Putamen (tissue), 1 donor: ENCODE data around the gene C1orf21.

ENCODE experiments used
- DNase-seq: peaks from one replicate; pipeline ENCODE4 v3.0.0-alpha.2; 2016; ENCODE audit warnings: low spot score

C1orf21 gene

GRCh38 chr1:184555665-184556641 is 169.1 kb downstream of the C1orf21 start:
- no peak for DNase-seq

GRCh38 chr1:184556665-184557064 is 169.8 kb downstream of the C1orf21 start:
- DNase-seq = no peak

GRCh38 chr1:184557423-184558347 is 170.9 kb downstream of the C1orf21 start:
- DNase-seq = no peak

DNA sequence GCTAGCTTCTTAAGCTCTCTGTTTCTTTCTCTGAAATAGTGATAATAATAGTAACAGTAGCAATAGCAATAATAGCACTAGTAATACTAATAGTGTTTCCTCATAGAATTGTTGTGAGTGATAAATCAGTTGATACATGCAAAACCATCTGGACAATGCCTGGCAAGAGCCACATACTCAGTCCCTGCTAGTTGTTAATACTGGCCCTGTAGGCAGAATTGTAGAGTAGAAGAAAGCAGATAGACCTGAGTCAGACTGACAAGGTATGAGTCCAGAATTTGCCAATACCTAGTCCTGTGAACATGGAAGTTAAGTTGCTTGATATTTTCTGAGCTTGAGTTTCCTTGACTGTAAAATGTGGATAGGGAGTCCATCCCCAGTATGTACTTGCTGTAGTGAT is 171.9 kb downstream of the C1orf21 start:
- no peak for DNase-seq

GRCh38 chr1:184559117-184559713 is 172.4 kb downstream of the C1orf21 start:
- no peak for DNase-seq

- no peak for DNase-seq
Observed at GRCh38 chr1:184562806-184563205, 176.0 kb downstream of the C1orf21 start.

- no peak for DNase-seq
Observed at GRCh38 chr1:184563308-184563707, 176.5 kb downstream of the C1orf21 start.

GRCh38 chr1:184567009-184567408 is 180.2 kb downstream of the C1orf21 start:
- DNase-seq = no peak

DNA sequence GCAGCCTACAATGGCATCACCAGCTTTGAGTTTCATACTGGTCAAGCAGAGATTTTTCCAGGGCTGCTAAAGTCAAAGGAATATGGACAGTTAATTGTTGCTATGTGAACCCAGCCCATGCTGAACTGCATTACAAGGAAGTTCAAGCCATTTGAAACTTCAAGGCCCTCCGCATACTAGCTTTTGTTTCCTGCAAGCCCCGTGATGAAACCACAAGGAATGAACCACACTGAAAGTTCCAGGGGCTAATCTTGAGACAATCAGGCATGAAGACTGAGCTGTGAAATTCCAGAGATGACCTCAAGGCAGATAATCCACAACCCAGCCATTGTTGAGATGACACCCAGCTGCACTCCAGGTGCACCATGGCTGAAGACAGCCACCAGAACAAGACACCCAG is 180.8 kb downstream of the C1orf21 start:
- DNase-seq = no peak

DNA sequence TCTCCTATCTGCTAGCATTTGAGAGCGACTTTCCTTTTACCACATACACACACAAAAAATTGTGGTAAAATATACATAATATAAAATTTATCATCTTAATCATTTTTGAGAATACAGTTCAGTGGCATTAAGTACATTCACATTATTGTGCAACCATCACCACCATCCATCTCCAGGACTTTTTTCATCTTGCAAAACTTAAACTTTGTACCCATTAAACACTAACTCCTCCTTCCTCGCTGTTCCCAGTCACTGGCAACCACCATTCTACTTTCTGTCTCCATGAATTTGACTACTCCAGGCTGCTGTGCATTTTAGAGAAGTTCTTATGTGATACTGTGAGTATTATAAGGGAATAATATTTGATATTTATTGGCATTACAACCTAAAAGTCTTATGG is 181.3 kb downstream of the C1orf21 start:
- DNase-seq = no peak

DNA sequence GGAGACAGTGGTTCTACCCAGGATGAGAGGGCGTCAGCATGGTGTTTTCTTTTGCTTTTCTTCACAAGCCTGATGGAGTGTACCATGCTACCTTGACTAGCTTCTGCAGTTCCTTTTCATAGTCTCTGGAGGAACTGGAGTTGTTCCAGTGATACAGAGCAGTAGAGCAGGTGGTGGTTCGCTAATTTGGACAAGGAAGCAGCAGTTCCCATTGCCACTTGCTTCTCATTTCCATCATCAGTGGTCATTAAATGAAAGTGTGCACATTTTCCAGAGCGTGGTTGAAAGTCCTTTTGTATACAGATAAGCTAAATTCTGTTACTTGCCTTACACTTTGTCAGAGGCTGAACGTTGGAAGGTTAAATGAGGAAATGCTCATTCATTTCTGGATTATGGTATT is 182.3 kb downstream of the C1orf21 start:
- DNase-seq = no peak

GRCh38 chr1:184574588-184574987 is 187.8 kb downstream of the C1orf21 start:
- DNase-seq = no peak

- no peak for DNase-seq
Observed at GRCh38 chr1:184576822-184577221, 190.0 kb downstream of the C1orf21 start.

DNA sequence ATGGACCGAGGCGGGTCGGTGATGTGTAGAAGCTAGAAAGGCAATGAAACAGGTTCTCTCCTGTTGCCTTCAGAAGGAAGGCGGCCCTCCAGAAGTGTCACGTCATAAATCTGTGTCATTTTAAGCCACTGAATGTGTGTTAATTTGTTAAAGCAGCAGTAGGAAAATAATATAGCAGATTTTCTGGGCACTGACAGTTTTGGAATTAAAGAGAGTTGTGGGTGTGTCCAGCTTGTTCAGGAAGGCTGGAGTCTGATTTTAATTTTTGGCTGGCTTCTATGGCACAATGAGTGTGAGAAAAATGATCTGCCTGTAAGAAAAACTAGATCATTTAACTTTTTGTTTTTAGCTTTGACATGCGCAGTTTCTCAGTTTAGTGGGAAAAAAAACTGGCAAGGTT is 190.5 kb downstream of the C1orf21 start:
- DNase-seq = no peak

GRCh38 chr1:184582411-184582810 is 195.6 kb downstream of the C1orf21 start:
- DNase-seq = no peak

GRCh38 chr1:184583849-184584248 is 197.0 kb downstream of the C1orf21 start:
- no peak for DNase-seq

DNA sequence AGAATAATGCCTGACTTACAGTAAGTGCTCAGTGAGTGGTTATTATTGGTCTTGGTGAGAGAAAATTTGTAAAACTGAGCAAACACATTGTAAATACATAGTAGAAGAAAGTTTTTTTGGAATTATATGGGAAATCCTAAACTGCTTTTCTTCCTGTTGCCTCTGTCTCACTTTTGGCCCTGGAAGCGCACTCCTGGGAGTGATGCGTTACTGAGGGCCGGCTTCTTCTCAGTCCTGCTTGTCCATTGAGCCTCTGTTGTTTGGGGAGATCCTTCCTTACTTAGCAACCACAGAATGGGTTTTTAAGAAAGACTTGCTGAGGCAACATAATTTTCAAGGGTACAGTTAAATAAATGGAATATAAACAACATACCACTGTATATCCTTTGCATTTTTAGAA is 201.9 kb downstream of the C1orf21 start:
- DNase-seq = no peak

GRCh38 chr1:184590163-184590750 is 203.4 kb downstream of the C1orf21 start:
- no peak for DNase-seq

DNA sequence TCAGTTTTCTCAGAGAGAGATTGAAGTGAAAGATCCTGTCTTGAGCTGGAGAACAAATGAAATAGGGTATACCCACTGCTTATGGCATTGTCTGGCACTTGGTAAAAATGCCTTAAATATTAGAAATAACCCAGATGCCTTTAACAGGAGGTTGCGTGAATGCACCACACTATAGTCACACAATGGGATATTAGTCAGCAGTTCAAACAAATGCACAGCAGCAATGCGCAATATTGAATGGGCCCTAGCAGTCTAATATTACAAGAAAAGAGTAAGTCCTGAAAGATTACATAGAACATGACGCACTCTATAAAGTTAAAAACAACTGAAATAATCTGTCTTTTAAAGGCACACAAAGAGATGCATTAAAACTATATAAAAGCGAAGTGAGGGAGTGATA is 206.8 kb downstream of the C1orf21 start:
- no peak for DNase-seq

DNA sequence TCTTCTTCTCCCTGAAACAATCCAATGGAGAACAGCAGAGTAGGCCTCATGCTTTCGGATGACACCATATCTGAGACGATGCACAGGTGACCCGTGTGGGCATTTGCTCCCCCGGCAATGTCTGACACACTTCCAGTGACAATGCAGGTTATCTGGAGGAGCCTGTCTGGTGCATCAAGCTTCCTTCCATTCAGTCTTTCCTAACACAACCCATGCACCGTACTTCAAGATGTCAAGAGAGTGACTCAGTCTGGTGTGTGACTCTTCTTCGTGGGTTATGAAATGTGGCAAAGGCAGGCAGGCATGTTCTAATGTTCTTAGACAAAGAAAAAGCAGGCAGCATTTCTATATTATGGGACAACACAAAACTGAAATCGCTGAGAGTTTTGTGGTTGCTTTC is 208.8 kb downstream of the C1orf21 start:
- DNase-seq = no peak

- no peak for DNase-seq
Observed at GRCh38 chr1:184596950-184597645, 210.3 kb downstream of the C1orf21 start.
